HG03469 (cell line): ENCODE measurements around the gene CLEC16A.

ENCODE experiments used
- ATAC-seq: cut with Tn5 transposase; IDR thresholded peaks from one replicate; pipeline ENCODE4 v1.9.1; 2021; ENCODE audit warnings: mild to moderate bottlenecking, moderate library complexity, moderate number of reproducible peaks; ENCODE audit not compliant: unreplicated experiment

The CLEC16A gene

GRCh38 chr16:11108466-11108805 is 164.1 kb downstream of the CLEC16A start:
- no peak for ATAC-seq

- no peak for ATAC-seq
Measured at GRCh38 chr16:11109566-11109965, 165.2 kb downstream of the CLEC16A start.

- no peak for ATAC-seq
Measured at GRCh38 chr16:11111150-11111549, 166.8 kb downstream of the CLEC16A start.

GRCh38 chr16:11111856-11112634 is 167.7 kb downstream of the CLEC16A start:
- no peak for ATAC-seq

- ATAC-seq, result no peak
Measured at GRCh38 chr16:11112723-11113348, 168.5 kb downstream of the CLEC16A start.

- ATAC-seq, result no peak
Measured at GRCh38 chr16:11114366-11115164, 170.2 kb downstream of the CLEC16A start.

GRCh38 chr16:11117576-11118211 is 173.3 kb downstream of the CLEC16A start:
- no peak for ATAC-seq

GRCh38 chr16:11118479-11118878 is 174.1 kb downstream of the CLEC16A start:
- no peak for ATAC-seq

- ATAC-seq, result no peak
Measured at GRCh38 chr16:11121083-11121608, 176.8 kb downstream of the CLEC16A start.

- ATAC-seq, result no peak
Measured at GRCh38 chr16:11121914-11122692, 177.7 kb downstream of the CLEC16A start.

GRCh38 chr16:11123666-11124065 is 179.3 kb downstream of the CLEC16A start:
- ATAC-seq, result no peak

GRCh38 chr16:11125936-11126335 is 181.6 kb downstream of the CLEC16A start:
- no peak for ATAC-seq

- ATAC-seq, result no peak
Measured at GRCh38 chr16:11126399-11127054, 182.2 kb downstream of the CLEC16A start.

GRCh38 chr16:11127610-11128195 is 183.3 kb downstream of the CLEC16A start:
- no peak for ATAC-seq

GRCh38 chr16:11128211-11129141 is 184.1 kb downstream of the CLEC16A start:
- no peak for ATAC-seq

- no peak for ATAC-seq
Measured at GRCh38 chr16:11129378-11129781, 185.0 kb downstream of the CLEC16A start.

- no peak for ATAC-seq
Measured at GRCh38 chr16:11130978-11131665, 186.8 kb downstream of the CLEC16A start.

- no peak for ATAC-seq
Measured at GRCh38 chr16:11131706-11132105, 187.3 kb downstream of the CLEC16A start.
